ENCODE results near the gene RBM6. TPM values are rescaled to one million over a fixed set of nuclear protein-coding genes. Genes with fewer than 3 reads are reported as not detected.
"Not testable (repeated sequence)": the region's sequence is repeated elsewhere in the genome, so short reads cannot be mapped to it uniquely, and the experiment has no call there.

Gene RBM6
- total and polyA plus RNA-seq, 12 donors: 34.8 to 700 (median 82.2) TPM

GRCh38 chr3:49912881-49913281 is 27.1 kb upstream of the RBM6 start:
- Histone ChIP-seq H3K36me3 (replicated peaks in 1 of 2) (peaks cover 0 to 21% of the 10 kb centered on the region in 2 donors), H3K4me3 (no peak overlapping the region), H3K27me3 (no peaks in the 10 kb centered on the region), H3K27ac (no peak overlapping the region), H3K9me3 (replicated peaks in 1 of 3) (no peaks in the 10 kb centered on the region), H3K4me1 (replicated peaks in 1 of 2) (no peaks in the 10 kb centered on the region)
- no peak for DNase-seq
- intact Hi-C loops (cut with DNase I): no loop called here
- TF ChIP-seq POLR2A (IDR thresholded peaks at IDR 0.05): no peak
- no peak for TF ChIP-seq CTCF (IDR thresholded peaks at IDR 0.05)
- 91 to 95% (median 91%) methylated on average over 4 of the region's 4 CpGs for WGBS, 4 donors

GRCh38 chr3:49914906-49915305 is 25.0 kb upstream of the RBM6 start:
- intact Hi-C loops (cut with DNase I): no loop called here

GRCh38 chr3:49916686-49917085 is 23.3 kb upstream of the RBM6 start:
- no peak for TF ChIP-seq POLR2A (IDR thresholded peaks at IDR 0.05)
- no peak for TF ChIP-seq CTCF (IDR thresholded peaks at IDR 0.05)
- peak in 2 of 7 donors; percentile 42 to 55 for DNase-seq
- Histone ChIP-seq H3K27me3 (no peaks in the 10 kb centered on the region), H3K27ac (no peak overlapping the region), H3K36me3 (replicated peaks in 1 of 2) (peaks cover 0 to 11% of the 10 kb centered on the region in 2 donors), H3K9me3 (replicated peaks in 1 of 3) (no peaks in the 10 kb centered on the region), H3K4me3 (no peak overlapping the region), H3K4me1 (replicated peaks in 1 of 2) (no peaks in the 10 kb centered on the region)
- intact Hi-C loops (cut with DNase I): no loop called here
- 84 to 100% (median 86%) methylated on average over 4 to 5 of the region's 5 CpGs for WGBS, 4 donors

More at GRCh38 chr3:49914906-49915305, 25.0 kb upstream of the RBM6 start:
- no peak overlapping the region for H3K27ac ChIP-seq
- peaks cover 0 to 21% of the 10 kb centered on the region in 2 donors for H3K36me3 ChIP-seq (replicated peaks in 1 of 2)
- DNase-seq: no peak
- whole genome bisulfite sequencing, 4 donors: 82 to 95% (median 84%) methylated on average over 2 of the region's 2 CpGs
- no peak for TF ChIP-seq POLR2A (IDR thresholded peaks at IDR 0.05)
- TF ChIP-seq CTCF (IDR thresholded peaks at IDR 0.05): no peak
- H3K4me3 ChIP-seq: no peak overlapping the region
- H3K9me3 ChIP-seq (replicated peaks in 1 of 3): no peaks in the 10 kb centered on the region
- H3K4me1 ChIP-seq (replicated peaks in 1 of 2): no peaks in the 10 kb centered on the region
- no peaks in the 10 kb centered on the region for H3K27me3 ChIP-seq

- H3K27ac ChIP-seq; DNase-seq; H3K9me3 ChIP-seq (replicated peaks in 1 of 3); intact Hi-C loops (cut with DNase I); H3K4me1 ChIP-seq (replicated peaks in 1 of 2); H3K4me3 ChIP-seq; H3K36me3 ChIP-seq (replicated peaks in 1 of 2); H3K27me3 ChIP-seq: not testable (repeated sequence)
- WGBS, 4 donors: 89 to 91% (median 90%) methylated on average over 19 of the region's 19 CpGs
Observed at GRCh38 chr3:49917806-49918590, 22.0 kb upstream of the RBM6 start.

GRCh38 chr3:49924683-49925082 is 15.3 kb upstream of the RBM6 start:
- 53 to 88% (median 70%) methylated on average over 2 of the region's 2 CpGs for WGBS, 4 donors
- no peak overlapping the region for H3K4me3 ChIP-seq

More at GRCh38 chr3:49924683-49925082, 15.3 kb upstream of the RBM6 start:
- H3K4me1 ChIP-seq (replicated peaks in 1 of 2): peaks cover 0 to 13% of the 10 kb centered on the region in 2 donors
- H3K27ac ChIP-seq: no peak overlapping the region
- H3K36me3 ChIP-seq (replicated peaks in 1 of 2): no peaks in the 10 kb centered on the region
- intact Hi-C loops (cut with DNase I): no loop called here
- no peaks in the 10 kb centered on the region for H3K9me3 ChIP-seq (replicated peaks in 1 of 3)
- TF ChIP-seq POLR2A (IDR thresholded peaks at IDR 0.05) (no peak), CTCF (IDR thresholded peaks at IDR 0.05) (no peak)
- no peaks in the 10 kb centered on the region for H3K27me3 ChIP-seq
- no peak for DNase-seq

All from adrenal gland (tissue), 12 donors.